ENCODE measurements around the gene ATF4. TPM values are rescaled to one million over a fixed set of nuclear protein-coding genes. Genes with fewer than 3 reads are reported as not detected.

Gene ATF4
- total and polyA plus RNA-seq, 2 of the 13 experiments (the other 11 are each of a cell fraction or from before 2014, with no cell fraction given): 486 to 1,297 TPM

DNA sequence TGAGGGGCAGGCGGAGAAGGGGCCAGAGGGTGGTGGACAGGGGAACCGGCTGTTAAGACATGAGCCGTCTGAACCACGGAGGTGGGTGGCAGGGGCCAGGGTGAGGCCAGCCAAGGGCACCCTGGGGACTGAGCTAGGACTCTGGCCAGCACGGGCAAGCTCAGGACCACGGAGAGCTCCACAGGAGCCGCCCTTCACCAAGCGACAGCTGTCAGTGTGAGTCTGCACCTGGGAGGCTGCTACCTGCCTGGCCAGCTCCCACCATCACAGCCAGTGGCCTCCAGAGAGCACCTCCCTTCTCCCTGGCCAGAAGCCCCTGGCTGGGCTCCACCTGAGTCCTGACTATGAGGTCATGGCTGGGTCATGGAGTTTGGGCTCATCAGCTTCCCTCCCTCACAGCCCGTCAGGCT, 41.9 kb upstream of the ATF4 start (continued):
- TF ChIP-seq ELK4 (CRISPR knock-in tag; IDR thresholded peaks at IDR 0.05; ENCODE audit: borderline replicate concordance) (no peak), ZNF260 (CRISPR knock-in tag; IDR thresholded peaks at IDR 0.05; ENCODE audit: borderline replicate concordance, low read depth) (no peak), ZNF678 (CRISPR knock-in tag; IDR thresholded peaks at IDR 0.05) (no peak), ZFP82 (CRISPR knock-in tag; IDR thresholded peaks at IDR 0.05; ENCODE audit: borderline replicate concordance) (no peak), ZNF414 (CRISPR knock-in tag; IDR thresholded peaks at IDR 0.05) (no peak), HMG20B (CRISPR knock-in tag; conservative IDR thresholded peaks at IDR 0.05) (0 out of 2 replicates have a peak, but pooled peaks have one; percentile 69), SOX13 (IDR thresholded peaks at IDR 0.05) (no peak), SOX13 (CRISPR knock-in tag; conservative IDR thresholded peaks at IDR 0.05 in 1 of 2, IDR thresholded peaks at IDR 0.05 in 1 of 2) (peak in 1 of 2 experiments; percentile 48; a peak in 2 of 4 replicates), NKX3-1 (CRISPR knock-in tag; IDR thresholded peaks at IDR 0.05) (peak; percentile 50; the same call in 1 of the 2 replicates), HMGA1 (CRISPR knock-in tag; conservative IDR thresholded peaks at IDR 0.05) (no peak), NR2F6 (IDR thresholded peaks at IDR 0.05) (no peak), NR2F6 (CRISPR knock-in tag; IDR thresholded peaks at IDR 0.05) (0 out of 2 replicates have a peak, but pooled peaks have one; percentile 29), ZBTB34 (CRISPR knock-in tag; IDR thresholded peaks at IDR 0.05) (no peak), ZMYM2 (CRISPR knock-in tag; IDR thresholded peaks at IDR 0.05) (no peak), ETV5 (CRISPR knock-in tag; IDR thresholded peaks at IDR 0.05; ENCODE audit: borderline replicate concordance) (peak; percentile 27; the same call in 1 of the 2 replicates), KMT2B (CRISPR knock-in tag; IDR thresholded peaks at IDR 0.05) (peak; percentile 66), PRMT3 (CRISPR knock-in tag; IDR thresholded peaks at IDR 0.05; ENCODE audit: borderline replicate concordance, low read depth) (0 out of 2 replicates have a peak, but pooled peaks have one; percentile 75)
- TF ChIP-seq, protein P1, sequence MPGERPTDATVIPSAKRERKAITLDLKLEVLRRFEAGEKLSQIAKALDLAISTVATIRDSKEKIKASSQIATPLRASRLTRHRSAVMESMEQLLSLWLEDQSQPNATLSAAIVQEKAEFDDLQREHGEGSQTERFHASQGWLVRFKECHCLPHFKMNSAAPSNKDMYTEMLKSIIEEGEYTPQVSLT (CRISPR knock-in tag; IDR thresholded peaks at IDR 0.05; ENCODE audit: borderline replicate concordance, low read depth): no peak
- TF ChIP-seq, protein P2, sequence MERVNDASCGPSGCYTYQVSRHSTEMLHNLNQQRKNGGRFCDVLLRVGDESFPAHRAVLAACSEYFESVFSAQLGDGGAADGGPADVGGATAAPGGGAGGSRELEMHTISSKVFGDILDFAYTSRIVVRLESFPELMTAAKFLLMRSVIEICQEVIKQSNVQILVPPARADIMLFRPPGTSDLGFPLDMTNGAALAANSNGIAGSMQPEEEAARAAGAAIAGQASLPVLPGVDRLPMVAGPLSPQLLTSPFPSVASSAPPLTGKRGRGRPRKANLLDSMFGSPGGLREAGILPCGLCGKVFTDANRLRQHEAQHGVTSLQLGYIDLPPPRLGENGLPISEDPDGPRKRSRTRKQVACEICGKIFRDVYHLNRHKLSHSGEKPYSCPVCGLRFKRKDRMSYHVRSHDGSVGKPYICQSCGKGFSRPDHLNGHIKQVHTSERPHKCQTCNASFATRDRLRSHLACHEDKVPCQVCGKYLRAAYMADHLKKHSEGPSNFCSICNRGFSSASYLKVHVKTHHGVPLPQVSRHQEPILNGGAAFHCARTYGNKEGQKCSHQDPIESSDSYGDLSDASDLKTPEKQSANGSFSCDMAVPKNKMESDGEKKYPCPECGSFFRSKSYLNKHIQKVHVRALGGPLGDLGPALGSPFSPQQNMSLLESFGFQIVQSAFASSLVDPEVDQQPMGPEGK (CRISPR knock-in tag; IDR thresholded peaks at IDR 0.05): peak; percentile 37; the same call in 1 of the 2 replicates
- TF ChIP-seq, protein P3, sequence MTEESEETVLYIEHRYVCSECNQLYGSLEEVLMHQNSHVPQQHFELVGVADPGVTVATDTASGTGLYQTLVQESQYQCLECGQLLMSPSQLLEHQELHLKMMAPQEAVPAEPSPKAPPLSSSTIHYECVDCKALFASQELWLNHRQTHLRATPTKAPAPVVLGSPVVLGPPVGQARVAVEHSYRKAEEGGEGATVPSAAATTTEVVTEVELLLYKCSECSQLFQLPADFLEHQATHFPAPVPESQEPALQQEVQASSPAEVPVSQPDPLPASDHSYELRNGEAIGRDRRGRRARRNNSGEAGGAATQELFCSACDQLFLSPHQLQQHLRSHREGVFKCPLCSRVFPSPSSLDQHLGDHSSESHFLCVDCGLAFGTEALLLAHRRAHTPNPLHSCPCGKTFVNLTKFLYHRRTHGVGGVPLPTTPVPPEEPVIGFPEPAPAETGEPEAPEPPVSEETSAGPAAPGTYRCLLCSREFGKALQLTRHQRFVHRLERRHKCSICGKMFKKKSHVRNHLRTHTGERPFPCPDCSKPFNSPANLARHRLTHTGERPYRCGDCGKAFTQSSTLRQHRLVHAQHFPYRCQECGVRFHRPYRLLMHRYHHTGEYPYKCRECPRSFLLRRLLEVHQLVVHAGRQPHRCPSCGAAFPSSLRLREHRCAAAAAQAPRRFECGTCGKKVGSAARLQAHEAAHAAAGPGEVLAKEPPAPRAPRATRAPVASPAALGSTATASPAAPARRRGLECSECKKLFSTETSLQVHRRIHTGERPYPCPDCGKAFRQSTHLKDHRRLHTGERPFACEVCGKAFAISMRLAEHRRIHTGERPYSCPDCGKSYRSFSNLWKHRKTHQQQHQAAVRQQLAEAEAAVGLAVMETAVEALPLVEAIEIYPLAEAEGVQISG (CRISPR knock-in tag; IDR thresholded peaks at IDR 0.05): peak; percentile 70
- TF ChIP-seq, protein P4, sequence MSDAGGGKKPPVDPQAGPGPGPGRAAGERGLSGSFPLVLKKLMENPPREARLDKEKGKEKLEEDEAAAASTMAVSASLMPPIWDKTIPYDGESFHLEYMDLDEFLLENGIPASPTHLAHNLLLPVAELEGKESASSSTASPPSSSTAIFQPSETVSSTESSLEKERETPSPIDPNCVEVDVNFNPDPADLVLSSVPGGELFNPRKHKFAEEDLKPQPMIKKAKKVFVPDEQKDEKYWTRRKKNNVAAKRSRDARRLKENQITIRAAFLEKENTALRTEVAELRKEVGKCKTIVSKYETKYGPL (CRISPR knock-in tag; IDR thresholded peaks at IDR 0.05): no peak

Data from HepG2 (cell line).